Measurements from ENCODE around the gene TP63. TPM values are rescaled to one million over a fixed set of nuclear protein-coding genes. Genes with fewer than 3 reads are reported as not detected.

Gene TP63
- total and polyA plus RNA-seq, 2 experiments from 2014 or later: not detected

DNA sequence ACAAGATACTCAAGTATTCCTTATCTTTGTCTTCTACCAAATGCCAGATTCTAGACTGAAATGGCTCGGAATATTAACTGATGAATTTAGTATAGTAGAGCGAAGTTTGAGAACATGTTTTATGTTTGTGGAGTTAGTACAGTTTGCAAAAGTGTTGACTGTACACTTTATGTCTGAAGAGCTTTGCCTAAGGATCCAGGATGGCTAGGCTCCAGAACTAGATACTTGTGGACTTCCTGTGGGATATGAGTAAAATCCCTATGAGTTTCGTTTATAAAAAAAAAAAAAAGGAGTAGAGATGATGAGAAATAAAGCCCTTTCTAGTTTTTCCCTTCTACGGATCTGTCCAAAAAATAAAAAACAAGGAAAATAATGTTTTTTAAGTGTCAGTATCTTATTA, 96.7 kb downstream of the TP63 start:
- H3K36me3 Mint-ChIP-seq (ENCODE audit: low read depth): no peaks in the 10 kb centered on the region
- no peaks in the 10 kb centered on the region for H3K79me2 ChIP-seq (replicated peaks; ENCODE audit: insufficient read depth)
- H3K27me3 ChIP-seq (ENCODE audit: insufficient read depth): no peaks in the 10 kb centered on the region
- H3K4me3 ChIP-seq: no peak overlapping the region
- TF ChIP-seq NANOG (IDR thresholded peaks at IDR 0.05; ENCODE audit: borderline replicate concordance) (no peak), ZNF114 (CRISPR knock-in tag; IDR thresholded peaks at IDR 0.05) (no peak)
- TF ChIP-seq, protein P1, sequence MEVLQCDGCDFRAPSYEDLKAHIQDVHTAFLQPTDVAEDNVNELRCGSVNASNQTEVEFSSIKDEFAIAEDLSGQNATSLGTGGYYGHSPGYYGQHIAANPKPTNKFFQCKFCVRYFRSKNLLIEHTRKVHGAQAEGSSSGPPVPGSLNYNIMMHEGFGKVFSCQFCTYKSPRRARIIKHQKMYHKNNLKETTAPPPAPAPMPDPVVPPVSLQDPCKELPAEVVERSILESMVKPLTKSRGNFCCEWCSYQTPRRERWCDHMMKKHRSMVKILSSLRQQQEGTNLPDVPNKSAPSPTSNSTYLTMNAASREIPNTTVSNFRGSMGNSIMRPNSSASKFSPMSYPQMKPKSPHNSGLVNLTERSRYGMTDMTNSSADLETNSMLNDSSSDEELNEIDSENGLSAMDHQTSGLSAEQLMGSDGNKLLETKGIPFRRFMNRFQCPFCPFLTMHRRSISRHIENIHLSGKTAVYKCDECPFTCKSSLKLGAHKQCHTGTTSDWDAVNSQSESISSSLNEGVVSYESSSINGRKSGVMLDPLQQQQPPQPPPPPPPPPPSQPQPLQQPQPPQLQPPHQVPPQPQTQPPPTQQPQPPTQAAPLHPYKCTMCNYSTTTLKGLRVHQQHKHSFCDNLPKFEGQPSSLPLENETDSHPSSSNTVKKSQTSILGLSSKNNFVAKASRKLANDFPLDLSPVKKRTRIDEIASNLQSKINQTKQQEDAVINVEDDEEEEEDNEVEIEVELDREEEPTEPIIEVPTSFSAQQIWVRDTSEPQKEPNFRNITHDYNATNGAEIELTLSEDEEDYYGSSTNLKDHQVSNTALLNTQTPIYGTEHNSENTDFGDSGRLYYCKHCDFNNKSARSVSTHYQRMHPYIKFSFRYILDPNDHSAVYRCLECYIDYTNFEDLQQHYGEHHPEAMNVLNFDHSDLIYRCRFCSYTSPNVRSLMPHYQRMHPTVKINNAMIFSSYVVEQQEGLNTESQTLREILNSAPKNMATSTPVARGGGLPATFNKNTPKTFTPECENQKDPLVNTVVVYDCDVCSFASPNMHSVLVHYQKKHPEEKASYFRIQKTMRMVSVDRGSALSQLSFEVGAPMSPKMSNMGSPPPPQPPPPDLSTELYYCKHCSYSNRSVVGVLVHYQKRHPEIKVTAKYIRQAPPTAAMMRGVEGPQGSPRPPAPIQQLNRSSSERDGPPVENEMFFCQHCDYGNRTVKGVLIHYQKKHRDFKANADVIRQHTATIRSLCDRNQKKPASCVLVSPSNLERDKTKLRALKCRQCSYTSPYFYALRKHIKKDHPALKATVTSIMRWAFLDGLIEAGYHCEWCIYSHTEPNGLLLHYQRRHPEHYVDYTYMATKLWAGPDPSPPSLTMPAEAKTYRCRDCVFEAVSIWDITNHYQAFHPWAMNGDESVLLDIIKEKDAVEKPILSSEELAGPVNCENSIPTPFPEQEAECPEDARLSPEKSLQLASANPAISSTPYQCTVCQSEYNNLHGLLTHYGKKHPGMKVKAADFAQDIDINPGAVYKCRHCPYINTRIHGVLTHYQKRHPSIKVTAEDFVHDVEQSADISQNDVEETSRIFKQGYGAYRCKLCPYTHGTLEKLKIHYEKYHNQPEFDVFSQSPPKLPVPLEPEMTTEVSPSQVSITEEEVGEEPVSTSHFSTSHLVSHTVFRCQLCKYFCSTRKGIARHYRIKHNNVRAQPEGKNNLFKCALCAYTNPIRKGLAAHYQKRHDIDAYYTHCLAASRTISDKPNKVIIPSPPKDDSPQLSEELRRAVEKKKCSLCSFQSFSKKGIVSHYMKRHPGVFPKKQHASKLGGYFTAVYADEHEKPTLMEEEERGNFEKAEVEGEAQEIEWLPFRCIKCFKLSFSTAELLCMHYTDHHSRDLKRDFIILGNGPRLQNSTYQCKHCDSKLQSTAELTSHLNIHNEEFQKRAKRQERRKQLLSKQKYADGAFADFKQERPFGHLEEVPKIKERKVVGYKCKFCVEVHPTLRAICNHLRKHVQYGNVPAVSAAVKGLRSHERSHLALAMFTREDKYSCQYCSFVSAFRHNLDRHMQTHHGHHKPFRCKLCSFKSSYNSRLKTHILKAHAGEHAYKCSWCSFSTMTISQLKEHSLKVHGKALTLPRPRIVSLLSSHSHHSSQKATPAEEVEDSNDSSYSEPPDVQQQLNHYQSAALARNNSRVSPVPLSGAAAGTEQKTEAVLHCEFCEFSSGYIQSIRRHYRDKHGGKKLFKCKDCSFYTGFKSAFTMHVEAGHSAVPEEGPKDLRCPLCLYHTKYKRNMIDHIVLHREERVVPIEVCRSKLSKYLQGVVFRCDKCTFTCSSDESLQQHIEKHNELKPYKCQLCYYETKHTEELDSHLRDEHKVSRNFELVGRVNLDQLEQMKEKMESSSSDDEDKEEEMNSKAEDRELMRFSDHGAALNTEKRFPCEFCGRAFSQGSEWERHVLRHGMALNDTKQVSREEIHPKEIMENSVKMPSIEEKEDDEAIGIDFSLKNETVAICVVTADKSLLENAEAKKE (CRISPR knock-in tag; IDR thresholded peaks at IDR 0.05): no peak
- H3K27ac ChIP-seq (ENCODE audit: low read depth): no peak overlapping the region
- no peaks in the 10 kb centered on the region for H3F3A ChIP-seq (replicated peaks; ENCODE audit: low read depth)
- H3K9me3 Mint-ChIP-seq: no peaks in the 10 kb centered on the region
- no peaks in the 10 kb centered on the region for H3K27me3 Mint-ChIP-seq (ENCODE audit: insufficient read depth, low read depth, poor library complexity)
- no peak for DNase-seq (ENCODE audit: low spot score)
- no peak overlapping the region for H3K4me2 ChIP-seq
- H3K4me1 Mint-ChIP-seq: peaks cover 9% of the 10 kb centered on the region; the same call in 2 of the 3 replicates
- no peaks in the 10 kb centered on the region for H4K20me1 ChIP-seq (replicated peaks; ENCODE audit: insufficient read depth)
- no peak overlapping the region for H2AFZ ChIP-seq
- 0 out of 2 replicates have a peak, but pooled peaks cover 5% of the 10 kb centered on the region for H3K9me2 ChIP-seq (ENCODE audit: insufficient read depth)
- no peak overlapping the region for H3K27ac Mint-ChIP-seq
- H3K4me1 ChIP-seq (ENCODE audit: insufficient read depth): no peaks in the 10 kb centered on the region; the same call in 1 of the 2 replicates
- no peak for ATAC-seq
- H3K36me3 ChIP-seq (ENCODE audit: insufficient read depth): no peaks in the 10 kb centered on the region
- no peak overlapping the region for H3K4me3 Mint-ChIP-seq

DNA sequence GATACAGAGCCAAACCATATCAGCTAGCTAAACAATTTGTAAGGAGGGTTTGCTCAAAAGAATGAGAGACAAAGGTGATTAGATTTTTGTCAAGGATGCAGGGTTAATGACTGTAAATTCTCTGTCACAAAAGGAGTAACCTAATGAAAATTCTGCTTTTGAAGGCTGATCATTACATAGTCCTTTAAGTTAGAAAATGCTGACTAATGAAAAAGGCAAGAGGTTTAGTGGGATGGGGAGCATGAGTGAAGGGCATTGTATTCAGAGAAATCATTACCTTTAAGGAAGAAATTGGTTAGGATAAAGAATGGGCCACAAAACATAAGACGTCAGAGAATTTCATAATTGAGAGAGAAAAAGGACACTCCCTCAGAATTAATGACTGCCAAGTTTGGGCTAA, 97.7 kb downstream of the TP63 start:
- H4K20me1 ChIP-seq (replicated peaks; ENCODE audit: insufficient read depth): no peaks in the 10 kb centered on the region
- no peaks in the 10 kb centered on the region; the same call in 1 of the 2 replicates for H3K4me1 ChIP-seq (ENCODE audit: insufficient read depth)
- DNase-seq (ENCODE audit: low spot score) (no peak), ATAC-seq (no peak)
- no peaks in the 10 kb centered on the region for H3F3A ChIP-seq (replicated peaks; ENCODE audit: low read depth)
- no peak overlapping the region for H3K4me3 Mint-ChIP-seq
- no peak overlapping the region; the same call in 1 of the 2 replicates for H3K27ac Mint-ChIP-seq
- H3K27me3 Mint-ChIP-seq (ENCODE audit: insufficient read depth, low read depth, poor library complexity): no peaks in the 10 kb centered on the region
- H3K36me3 Mint-ChIP-seq (ENCODE audit: low read depth): no peaks in the 10 kb centered on the region
- peaks cover 9% of the 10 kb centered on the region; the same call in 2 of the 3 replicates for H3K4me1 Mint-ChIP-seq
- no peak overlapping the region for H3K27ac ChIP-seq (ENCODE audit: low read depth)
- H3K27me3 ChIP-seq (ENCODE audit: insufficient read depth): no peaks in the 10 kb centered on the region
- no peaks in the 10 kb centered on the region for H3K9me3 Mint-ChIP-seq
- H3K36me3 ChIP-seq (ENCODE audit: insufficient read depth): no peaks in the 10 kb centered on the region
- peak overlapping the region; percentile 61; the same call in 1 of the 2 replicates for H2AFZ ChIP-seq
- 0 out of 2 replicates have a peak, but pooled peaks cover 5% of the 10 kb centered on the region for H3K9me2 ChIP-seq (ENCODE audit: insufficient read depth)
- no peaks in the 10 kb centered on the region for H3K79me2 ChIP-seq (replicated peaks; ENCODE audit: insufficient read depth)
- H3K4me3 ChIP-seq: no peak overlapping the region
- H3K4me2 ChIP-seq: no peak overlapping the region
- TF ChIP-seq POLR2AphosphoS5 (IDR thresholded peaks at IDR 0.05; ENCODE audit: low read depth) (no peak), ZNF331 (CRISPR knock-in tag; IDR thresholded peaks at IDR 0.05; ENCODE audit: low read depth) (no peak), EZH2 (IDR thresholded peaks at IDR 0.05; ENCODE audit: low read depth, unreplicated experiment) (no peak), JUNB (IDR thresholded peaks at IDR 0.05; ENCODE audit: unreplicated experiment) (no peak)
- TF ChIP-seq, protein P2, sequence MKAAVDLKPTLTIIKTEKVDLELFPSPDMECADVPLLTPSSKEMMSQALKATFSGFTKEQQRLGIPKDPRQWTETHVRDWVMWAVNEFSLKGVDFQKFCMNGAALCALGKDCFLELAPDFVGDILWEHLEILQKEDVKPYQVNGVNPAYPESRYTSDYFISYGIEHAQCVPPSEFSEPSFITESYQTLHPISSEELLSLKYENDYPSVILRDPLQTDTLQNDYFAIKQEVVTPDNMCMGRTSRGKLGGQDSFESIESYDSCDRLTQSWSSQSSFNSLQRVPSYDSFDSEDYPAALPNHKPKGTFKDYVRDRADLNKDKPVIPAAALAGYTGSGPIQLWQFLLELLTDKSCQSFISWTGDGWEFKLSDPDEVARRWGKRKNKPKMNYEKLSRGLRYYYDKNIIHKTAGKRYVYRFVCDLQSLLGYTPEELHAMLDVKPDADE (IDR thresholded peaks at IDR 0.05): no peak

Measured in GM23338 (cell line).